SW 1271 (cell line): Measurements from ENCODE around the gene MRPL28.
"Not testable (repeated sequence)": the region's sequence is repeated elsewhere in the genome, so short reads cannot be mapped to it uniquely, and the experiment has no call there.

Source experiments
- DNase-seq, 2 experiments: peaks; one replicate each; lab custom pipeline; 2025; lab: John Stamatoyannopoulos, UW

Gene MRPL28

GRCh38 chr16:391885-392335 lies 21.6 kb upstream of the MRPL28 start:
- DNase-seq, result peak in 1 of 2 experiments; percentile 46

GRCh38 chr16:389352-389751 lies 19.0 kb upstream of the MRPL28 start:
- no peak for DNase-seq

GRCh38 chr16:387761-388666 lies 17.7 kb upstream of the MRPL28 start:
- not testable (repeated sequence) for DNase-seq

GRCh38 chr16:386641-387156 lies 16.4 kb upstream of the MRPL28 start:
- no peak for DNase-seq

GRCh38 chr16:383326-384051 lies 13.2 kb upstream of the MRPL28 start:
- DNase-seq, result no peak

GRCh38 chr16:381789-382717 lies 11.7 kb upstream of the MRPL28 start, which contains the start of gene PGAP6:
Gene PGAP6 (minus strand): TSS chr16:381978. CDS start chr16:381821, 157 bp downstream.
- no peak for DNase-seq

GRCh38 chr16:381012-381788 lies 10.9 kb upstream of the MRPL28 start:
- no peak for DNase-seq

- DNase-seq, result no peak
Observed at GRCh38 chr16:380762-381011, 10.3 kb upstream of the MRPL28 start.

- DNase-seq, result no peak
Observed at GRCh38 chr16:379961-380761, 9.8 kb upstream of the MRPL28 start.

GRCh38 chr16:379183-379960 lies 9.0 kb upstream of the MRPL28 start:
- DNase-seq, result no peak

GRCh38 chr16:378821-379182 lies 8.5 kb upstream of the MRPL28 start:
- no peak for DNase-seq

GRCh38 chr16:378113-378820 lies 7.9 kb upstream of the MRPL28 start:
- not testable (repeated sequence) for DNase-seq

- DNase-seq, result no peak
Observed at GRCh38 chr16:377419-377951, 7.1 kb upstream of the MRPL28 start.

GRCh38 chr16:376817-377418 lies 6.6 kb upstream of the MRPL28 start:
- no peak for DNase-seq

GRCh38 chr16:375927-376816 lies 5.8 kb upstream of the MRPL28 start:
- no peak for DNase-seq

GRCh38 chr16:375212-375611 lies 4.9 kb upstream of the MRPL28 start:
- DNase-seq, result no peak

GRCh38 chr16:374616-374926 lies 4.2 kb upstream of the MRPL28 start:
- no peak for DNase-seq
